ENCODE measurements around the gene FOXD1. TPM values are rescaled to one million over a fixed set of nuclear protein-coding genes. Genes with fewer than 3 reads are reported as not detected.

FOXD1 gene
- total and polyA plus RNA-seq, 9 of the 15 experiments (the other 6 are each of a cell fraction or from before 2014, with no cell fraction given) = 0.03 to 0.40 (median 0.10) TPM; not detected in 4

DNA sequence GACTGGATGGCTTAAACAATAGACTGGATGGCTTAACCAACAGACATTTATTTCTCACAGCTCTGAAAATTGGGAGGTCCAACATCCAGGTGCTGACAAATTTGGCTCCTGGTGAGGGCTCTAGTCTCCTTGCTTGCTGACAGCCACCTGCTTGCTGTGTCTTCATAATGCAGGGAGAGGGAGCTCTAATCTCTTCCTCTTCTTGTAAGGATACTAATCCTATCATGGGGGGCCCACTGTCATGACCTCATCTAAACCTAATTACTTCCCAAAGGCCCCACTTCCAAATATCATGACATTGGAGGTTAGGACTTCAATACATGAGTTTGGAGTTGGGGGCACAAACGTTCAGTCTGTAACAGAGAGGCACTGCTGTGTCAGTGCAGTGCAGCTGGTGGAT lies 26.4 kb downstream of the FOXD1 start:
- no TSS peak for BruUV-seq (replicated peaks)
- ATAC-seq (peak; percentile 55; the same call in 2 of the 3 replicates), DNase-seq (ENCODE audit: extremely low read depth in 1 of 4, low spot score in 3 of 4) (no peak), FAIRE-seq (no peak)
- no peaks in the 10 kb centered on the region for H3K79me2 ChIP-seq (ENCODE audit: control insufficient read depth, insufficient read depth, low read length)
- H3K27ac ChIP-seq (ENCODE audit: extremely low read depth, low read depth, low read length) = no peak overlapping the region
- 0% methylated on average over 1 of the region's 1 CpG for WGBS (ENCODE audit: insufficient coverage, low coverage, missing lambda C conversion rate)
- peaks cover 35 to 43% of the 10 kb centered on the region in 2 experiments for H3K27me3 ChIP-seq (ENCODE audit: control insufficient read depth in 2 of 2, insufficient read depth in 2 of 2, low read length in 2 of 2)
- POLR2A ChIA-PET = interaction anchor here (0.5 to 0.8 kb wide), 4 partner anchors 16 to 138 kb away, joined by 3 to 4 read pairs (median 3); partner anchors contain the start of gene BTF3
- no peaks in the 10 kb centered on the region for H3K9me1 ChIP-seq (ENCODE audit: control insufficient read depth, insufficient read depth, low read length)
- H3K9ac ChIP-seq (ENCODE audit: insufficient read depth in 1 of 2, low read depth in 2 of 2, low read length in 2 of 2) = no peak overlapping the region
- H3K4me3 ChIP-seq = no peak overlapping the region
- no peaks in the 10 kb centered on the region for H4K20me1 ChIP-seq (replicated peaks; ENCODE audit: control insufficient read depth, insufficient read depth, low read length)
- in situ Hi-C loops (cut with MboI) = no loop called here
- TF ChIP-seq, protein P1, sequence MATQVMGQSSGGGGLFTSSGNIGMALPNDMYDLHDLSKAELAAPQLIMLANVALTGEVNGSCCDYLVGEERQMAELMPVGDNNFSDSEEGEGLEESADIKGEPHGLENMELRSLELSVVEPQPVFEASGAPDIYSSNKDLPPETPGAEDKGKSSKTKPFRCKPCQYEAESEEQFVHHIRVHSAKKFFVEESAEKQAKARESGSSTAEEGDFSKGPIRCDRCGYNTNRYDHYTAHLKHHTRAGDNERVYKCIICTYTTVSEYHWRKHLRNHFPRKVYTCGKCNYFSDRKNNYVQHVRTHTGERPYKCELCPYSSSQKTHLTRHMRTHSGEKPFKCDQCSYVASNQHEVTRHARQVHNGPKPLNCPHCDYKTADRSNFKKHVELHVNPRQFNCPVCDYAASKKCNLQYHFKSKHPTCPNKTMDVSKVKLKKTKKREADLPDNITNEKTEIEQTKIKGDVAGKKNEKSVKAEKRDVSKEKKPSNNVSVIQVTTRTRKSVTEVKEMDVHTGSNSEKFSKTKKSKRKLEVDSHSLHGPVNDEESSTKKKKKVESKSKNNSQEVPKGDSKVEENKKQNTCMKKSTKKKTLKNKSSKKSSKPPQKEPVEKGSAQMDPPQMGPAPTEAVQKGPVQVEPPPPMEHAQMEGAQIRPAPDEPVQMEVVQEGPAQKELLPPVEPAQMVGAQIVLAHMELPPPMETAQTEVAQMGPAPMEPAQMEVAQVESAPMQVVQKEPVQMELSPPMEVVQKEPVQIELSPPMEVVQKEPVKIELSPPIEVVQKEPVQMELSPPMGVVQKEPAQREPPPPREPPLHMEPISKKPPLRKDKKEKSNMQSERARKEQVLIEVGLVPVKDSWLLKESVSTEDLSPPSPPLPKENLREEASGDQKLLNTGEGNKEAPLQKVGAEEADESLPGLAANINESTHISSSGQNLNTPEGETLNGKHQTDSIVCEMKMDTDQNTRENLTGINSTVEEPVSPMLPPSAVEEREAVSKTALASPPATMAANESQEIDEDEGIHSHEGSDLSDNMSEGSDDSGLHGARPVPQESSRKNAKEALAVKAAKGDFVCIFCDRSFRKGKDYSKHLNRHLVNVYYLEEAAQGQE (IDR thresholded peaks at IDR 0.05; ENCODE audit: borderline replicate concordance) = 0 out of 2 replicates have a peak, but pooled peaks have one; percentile 6
- TF ChIP-seq, protein P1 (CRISPR knock-in tag; IDR thresholded peaks at IDR 0.05; ENCODE audit: low read depth) = no peak
- TF ChIP-seq POLR2AphosphoS2 (IDR thresholded peaks at IDR 0.05; ENCODE audit: low read length) (no peak), RAD21 (CRISPR knock-in tag; conservative IDR thresholded peaks at IDR 0.05 in 1 of 2, IDR thresholded peaks at IDR 0.05 in 1 of 2) (peak in 1 of 2 experiments; percentile 24; a peak in 1 of 4 replicates)
- TF ChIP-seq, protein P2, sequence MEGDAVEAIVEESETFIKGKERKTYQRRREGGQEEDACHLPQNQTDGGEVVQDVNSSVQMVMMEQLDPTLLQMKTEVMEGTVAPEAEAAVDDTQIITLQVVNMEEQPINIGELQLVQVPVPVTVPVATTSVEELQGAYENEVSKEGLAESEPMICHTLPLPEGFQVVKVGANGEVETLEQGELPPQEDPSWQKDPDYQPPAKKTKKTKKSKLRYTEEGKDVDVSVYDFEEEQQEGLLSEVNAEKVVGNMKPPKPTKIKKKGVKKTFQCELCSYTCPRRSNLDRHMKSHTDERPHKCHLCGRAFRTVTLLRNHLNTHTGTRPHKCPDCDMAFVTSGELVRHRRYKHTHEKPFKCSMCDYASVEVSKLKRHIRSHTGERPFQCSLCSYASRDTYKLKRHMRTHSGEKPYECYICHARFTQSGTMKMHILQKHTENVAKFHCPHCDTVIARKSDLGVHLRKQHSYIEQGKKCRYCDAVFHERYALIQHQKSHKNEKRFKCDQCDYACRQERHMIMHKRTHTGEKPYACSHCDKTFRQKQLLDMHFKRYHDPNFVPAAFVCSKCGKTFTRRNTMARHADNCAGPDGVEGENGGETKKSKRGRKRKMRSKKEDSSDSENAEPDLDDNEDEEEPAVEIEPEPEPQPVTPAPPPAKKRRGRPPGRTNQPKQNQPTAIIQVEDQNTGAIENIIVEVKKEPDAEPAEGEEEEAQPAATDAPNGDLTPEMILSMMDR (IDR thresholded peaks at IDR 0.05 in 2 of 3, conservative IDR thresholded peaks at IDR 0.05 in 1 of 3; ENCODE audit: insufficient read depth in 2 of 3, low read depth in 1 of 3, low read length in 3 of 3) = peak; percentile 26 to 44 (median 35); a peak in 4 of 6 replicates
- H2AFZ ChIP-seq (ENCODE audit: low read depth, low read length) = no peak overlapping the region
- H3K36me3 ChIP-seq (ENCODE audit: control insufficient read depth, insufficient read depth, low read length) = no peaks in the 10 kb centered on the region
- intact Hi-C loops (cut with micrococcal nuclease) = no loop called here
- CTCF ChIA-PET (ENCODE audit: low intra/inter-chr PET ratio) = no interaction called here
- peaks cover 0 to 8% of the 10 kb centered on the region in 2 experiments; a peak in 2 of 5 replicates for H3K4me1 ChIP-seq (replicated peaks in 1 of 2; ENCODE audit: control insufficient read depth in 2 of 2, insufficient read depth in 2 of 2, low read length in 2 of 2)
- no peaks in the 10 kb centered on the region for H3K9me3 ChIP-seq (replicated peaks; ENCODE audit: control insufficient read depth, insufficient read depth, low read depth, low read length)
- no peak overlapping the region for H3K4me2 ChIP-seq (ENCODE audit: insufficient read depth, low read length)

Measured in K562 (cell line).